GM21529 (cell line): ENCODE data around the gene CHI3L1.
A peak's percentile ranks its signal among the peaks of the same experiment; 100 is the strongest.

ENCODE experiments used
- ATAC-seq: cut with Tn5 transposase; IDR thresholded peaks from one replicate; pipeline ENCODE4 v1.9.1; 2021; ENCODE audit not compliant: unreplicated experiment

The CHI3L1 gene

GRCh38 chr1:203181586-203182386, 4.7 kb downstream of the CHI3L1 start:
- ATAC-seq: no peak

DNA sequence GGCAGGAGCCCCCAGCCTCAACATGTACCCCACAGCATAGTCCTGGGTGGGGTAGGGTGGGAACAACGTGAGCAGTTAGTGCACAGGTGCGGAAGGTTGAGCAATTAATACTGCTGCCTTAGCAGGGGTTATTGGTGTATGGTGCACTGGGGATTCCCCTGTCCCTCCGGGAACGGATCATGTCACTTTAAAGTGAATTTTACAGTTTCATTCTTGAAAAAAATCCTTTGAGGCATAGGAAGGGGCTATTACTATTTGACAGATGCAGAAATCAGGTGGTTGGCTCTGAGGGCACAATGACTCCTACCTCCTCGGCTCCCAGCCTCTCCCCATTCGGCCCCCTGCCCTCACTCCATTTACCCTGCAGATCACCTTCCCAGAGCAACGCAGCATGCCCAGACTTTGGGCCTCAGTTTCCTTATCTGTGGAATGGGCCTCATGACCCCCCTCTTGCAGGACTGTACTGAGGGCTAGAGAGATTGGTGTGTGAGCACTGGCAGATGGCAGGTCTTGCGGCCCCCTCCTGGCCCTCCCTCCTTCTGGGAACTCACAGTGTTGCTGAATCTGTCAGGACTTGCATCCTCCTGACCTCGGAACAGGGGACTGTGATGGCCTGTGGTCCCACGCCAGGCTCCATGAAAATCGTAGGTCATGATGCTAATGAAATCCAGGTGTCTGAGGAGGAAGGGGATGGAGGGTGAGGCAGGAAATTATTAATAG, 5.7 kb downstream of the CHI3L1 start:
- no peak for ATAC-seq

DNA sequence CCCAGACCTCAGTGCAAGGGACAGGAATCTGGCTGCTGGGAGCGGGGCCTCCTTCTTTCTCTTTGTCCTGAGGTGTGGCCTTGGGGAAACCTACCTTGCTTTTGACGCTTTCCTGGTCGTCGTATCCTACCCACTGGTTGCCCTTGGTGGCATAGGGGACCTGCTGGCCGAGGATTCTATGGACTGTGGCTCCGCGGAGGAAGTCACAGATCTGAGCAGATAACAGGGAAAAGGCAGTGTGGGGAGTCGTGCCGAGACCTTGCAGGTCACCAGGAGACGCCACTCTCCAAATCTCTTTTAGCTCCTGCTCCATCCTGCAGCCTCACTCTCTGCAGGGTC, 6.9 kb downstream of the CHI3L1 start:
- no peak for ATAC-seq

GRCh38 chr1:203178821-203179666, 7.5 kb downstream of the CHI3L1 start:
- no peak for ATAC-seq

- no peak for ATAC-seq
These were observed 8.4 kb downstream of the CHI3L1 start for GRCh38 chr1:203178083-203178482.

GRCh38 chr1:203177470-203178039, 8.9 kb downstream of the CHI3L1 start:
- no peak for ATAC-seq

DNA sequence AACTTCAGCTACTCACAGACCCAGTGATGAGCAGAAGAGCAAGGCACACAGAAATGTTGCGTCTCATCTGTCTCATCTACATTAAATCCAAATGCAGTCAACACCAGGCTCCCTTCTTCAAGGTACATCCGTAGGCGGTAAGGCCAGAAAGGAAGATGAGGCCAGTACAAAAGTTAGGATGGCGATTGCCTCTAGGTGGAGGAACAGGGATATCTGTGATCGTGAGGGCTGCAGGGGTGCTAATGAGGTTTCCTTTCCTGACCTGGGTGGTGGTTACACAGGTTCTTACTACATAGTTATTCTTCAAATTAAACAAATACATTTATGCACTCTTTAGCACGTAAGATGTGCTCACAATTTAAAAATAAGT, 9.5 kb downstream of the CHI3L1 start:
- ATAC-seq: no peak

GRCh38 chr1:203176273-203177035, 10.1 kb downstream of the CHI3L1 start:
- no peak for ATAC-seq

- no peak for ATAC-seq
These were observed 10.7 kb downstream of the CHI3L1 start for GRCh38 chr1:203175827-203176241.

GRCh38 chr1:203175237-203175826, 11.2 kb downstream of the CHI3L1 start, which contains the start of gene MYBPH:
MYBPH (minus strand) TSS chr1:203175826; CDS start chr1:203175755, 71 bp downstream.
- ATAC-seq: no peak

- ATAC-seq: no peak
These were observed 12.0 kb downstream of the CHI3L1 start for GRCh38 chr1:203174324-203174985.

DNA sequence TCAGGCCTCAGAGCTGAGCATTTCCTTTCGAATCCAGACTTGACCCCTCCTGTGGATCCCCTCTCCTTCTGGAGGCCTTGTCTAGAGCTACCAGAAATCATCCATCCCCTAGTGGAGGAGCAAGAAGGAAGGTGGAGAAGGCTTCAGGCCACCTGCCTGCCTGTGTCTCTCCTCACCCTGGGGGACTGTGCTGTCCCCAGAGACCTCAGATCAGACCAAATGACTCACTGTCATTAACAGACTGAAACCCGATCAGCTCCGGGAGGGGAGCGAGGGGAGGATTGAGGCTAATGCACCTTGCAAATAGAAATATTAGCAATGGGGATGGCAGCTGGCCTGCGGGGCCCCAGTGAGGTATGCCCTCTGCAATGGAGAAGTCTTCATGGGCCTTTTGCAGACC, 12.9 kb downstream of the CHI3L1 start:
- peak; percentile 90 for ATAC-seq

- no peak for ATAC-seq
These were observed 13.4 kb downstream of the CHI3L1 start for GRCh38 chr1:203173011-203173555.

GRCh38 chr1:203172184-203173010, 14.1 kb downstream of the CHI3L1 start:
- ATAC-seq: no peak

DNA sequence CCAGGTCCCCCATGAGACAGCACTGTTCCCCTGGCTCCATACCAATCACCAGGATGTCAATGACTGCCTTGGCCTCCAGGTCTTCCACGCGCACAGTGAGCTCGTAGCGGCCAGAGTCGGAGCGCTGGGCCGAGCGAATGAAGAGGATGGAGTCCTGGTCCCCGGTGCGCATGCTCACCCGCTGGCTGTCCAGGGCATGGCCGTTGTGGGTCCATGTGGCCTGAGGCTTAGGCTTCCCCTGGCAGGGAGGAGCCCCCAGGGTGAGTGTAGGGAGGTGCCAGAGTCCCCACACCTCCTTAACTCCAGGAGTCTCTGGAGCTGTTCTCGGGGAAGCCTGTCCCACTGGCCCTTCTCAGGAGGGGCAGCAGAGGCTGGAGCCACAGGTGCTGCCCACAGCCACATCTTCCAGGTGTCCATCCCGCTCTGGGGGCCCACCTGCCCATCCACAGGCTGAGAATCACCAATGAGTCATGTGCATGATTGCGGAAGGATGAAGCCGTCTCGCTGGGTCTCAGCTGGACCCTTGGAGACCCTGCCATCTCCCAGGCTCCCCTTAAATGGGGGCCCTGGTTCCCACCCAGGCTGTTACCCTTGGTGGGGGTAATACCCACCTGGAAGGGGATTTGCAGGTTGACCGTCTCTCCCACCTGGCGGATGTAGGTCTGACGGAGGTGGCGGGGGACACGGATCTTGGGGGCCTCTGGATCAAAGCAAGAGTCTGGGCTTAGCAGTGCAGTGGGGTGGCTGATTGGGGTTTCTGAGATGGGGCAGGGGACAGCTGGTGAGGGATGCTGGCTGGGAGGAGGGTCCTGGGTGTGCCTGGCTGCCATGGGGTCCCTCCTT, 14.9 kb downstream of the CHI3L1 start:
- no peak for ATAC-seq

DNA sequence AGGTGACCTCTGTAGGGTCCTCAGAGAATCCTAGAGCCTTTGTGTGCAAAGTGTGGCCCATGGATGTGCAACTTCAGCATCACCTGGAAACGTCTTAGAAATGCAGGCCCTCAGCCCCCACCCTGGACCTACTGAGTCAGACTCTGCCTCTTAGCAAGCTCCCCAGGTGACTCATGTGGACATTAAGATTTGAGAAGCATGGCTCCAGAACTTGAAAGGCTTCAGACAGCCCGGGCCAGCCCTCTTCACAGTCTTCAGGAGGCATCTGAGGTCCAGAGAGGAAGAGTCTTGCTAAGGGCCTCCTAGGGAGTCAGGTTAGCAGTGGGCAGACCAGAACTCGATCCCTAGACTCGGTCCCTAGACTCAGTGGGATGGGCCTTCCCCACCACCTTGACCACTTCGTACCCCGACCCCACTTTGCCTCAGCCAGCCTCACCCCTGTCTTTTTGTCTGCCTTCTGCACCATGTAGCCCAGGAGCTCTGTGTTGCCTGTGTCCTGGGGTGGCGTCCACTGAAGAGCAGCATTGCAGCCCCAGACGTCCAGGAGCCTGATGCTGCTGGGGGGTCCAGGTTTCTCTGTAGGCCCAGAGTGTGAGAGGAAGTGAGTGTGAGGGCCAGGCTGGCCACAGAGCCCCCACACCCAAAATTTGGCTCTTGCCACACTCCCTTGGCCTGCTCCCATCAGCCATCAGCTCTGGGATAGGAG, 15.7 kb downstream of the CHI3L1 start:
- ATAC-seq: no peak
